Psoas muscle (tissue), 8 donors: ENCODE measurements around the gene CHST8. TPM values are rescaled to one million over a fixed set of nuclear protein-coding genes. Genes with fewer than 3 reads are reported as not detected.

Experiments used
- ATAC-seq, 4 donors: fragments of 200-7000 bp; cut with Tn5 transposase; one replicate each; pipeline ENCODE4 v1.9.1; 2020; ENCODE audit warnings: moderate library complexity in 3 of 4, mild to moderate bottlenecking in 2 of 4
- DNase-seq, 2 donors: peaks; one replicate each; pipeline ENCODE4 v3.0.0-alpha.2; 2020
- H3K27ac ChIP-seq: fragments of 200-600 bp; one replicate; pipeline ENCODE4 v1.8.0; 2022
- H3K27me3 ChIP-seq, 3 donors: fragments of 200-600 bp in 1 of 3; one replicate each; pipeline versions ENCODE4 v1.6.1 to v1.8.0; 2013 to 2022; ENCODE audit warnings: low read length in 2 of 3, mild to moderate bottlenecking in 2 of 3, moderate library complexity in 1 of 3; ENCODE audit not compliant: insufficient read depth in 3 of 3
- H3K36me3 ChIP-seq, 2 donors: fragments of 200-600 bp in 1 of 2; one replicate each; pipeline versions ENCODE4 v1.6.1 to v1.8.0; 2013 to 2022; ENCODE audit warnings: low read depth in 1 of 2, mild to moderate bottlenecking in 1 of 2, moderate library complexity in 1 of 2; ENCODE audit not compliant: insufficient read depth in 1 of 2
- H3K4me1 ChIP-seq: fragments of 200-600 bp; one replicate; pipeline ENCODE4 v1.8.0; 2022
- H3K4me3 ChIP-seq: fragments of 200-600 bp; one replicate; pipeline ENCODE4 v1.8.0; 2022; ENCODE audit warnings: mild to moderate bottlenecking
- H3K9me3 ChIP-seq: fragments of 200-600 bp; one replicate; pipeline ENCODE4 v1.8.0; 2022
- CTCF ChIP-seq: fragments of 200-600 bp; IDR thresholded peaks from one replicate; pipeline ENCODE4 v1.8.0; 2022; ENCODE audit warnings: antibody characterized with exemption
- WGBS, 3 donors: extraction: QIAGEN DNeasy Blood & Tissue Kit; methylation state at CpG; one replicate each; pipeline versions ENCODE4 v1.1.6 to v1.1.7; 2013; 5-methylcytosine and 5-hydroxymethylcytosine counted together
- intact Hi-C, 2 donors: fragments of 100-400 bp; cut with DNase I; formaldehyde crosslinking; loops; one replicate each; pipeline versions ENCODE4 v1.11.0 to v1.14.2; 2022
- polyA plus RNA-seq, 3 donors: library from polyadenylated mRNA; stranded (reverse); fragments of 200-250 nt; gene quantifications; one replicate each; pipeline ENCODE4 v1.2.3, GENCODE V29; 2013
- total RNA-seq, 4 donors: library from RNA; stranded (reverse); fragmentation: NEBNext Ultra II Directional in 2 of 4; extraction: Animal tissue kit (Norgen Biotek cat#: 25700) in 2 of 4; gene quantifications; one replicate each; pipeline versions ENCODE4 v1.2.1 to v1.2.4, GENCODE V29; 2021 to 2023
- donor health status: healthy with polysubstance abuse.
- donor health status: DM: no; HTN: no; CAD: no; lungs with moderate emphysema.
- donor health status: Bipolar disorder and iron deficiency.
- donor health status: healthy.
- donor health status: DM: yes; HTN: yes; CAD: no.
- donor health status: DM: no; HTN: no; CAD: no.
- donor health status: DM: no; HTN: no; CAD: no.
- donor health status: DM: yes; HTN: yes; CAD: no.

The CHST8 gene
- total and polyA plus RNA-seq, 7 donors, result 0.05 to 0.60 (median 0.23) TPM; not detected in 1

- no peak for TF ChIP-seq CTCF
- DNase-seq, result no peak
- WGBS, 3 donors, result 37 to 38% (median 38%) methylated on average over 14 of the region's 14 CpGs
- no peaks in the 10 kb centered on the region for H3K9me3 ChIP-seq
- H3K4me1 ChIP-seq, result no peaks in the 10 kb centered on the region
- intact Hi-C loops, result no loop called here
- ATAC-seq, result no peak
- H3K36me3 ChIP-seq, result no peaks in the 10 kb centered on the region
- no peak overlapping the region for H3K4me3 ChIP-seq
- no peak overlapping the region for H3K27ac ChIP-seq
- H3K27me3 ChIP-seq, result peaks cover 0 to 22% (median 2%) of the 10 kb centered on the region in 3 donors
Measured at GRCh38 chr19:33639035-33639681, 17.4 kb downstream of the CHST8 start.

- DNase-seq, result no peak
- 62 to 72% (median 65%) methylated on average over 9 of the region's 9 CpGs for WGBS, 3 donors
- Histone ChIP-seq H3K9me3 (no peaks in the 10 kb centered on the region), H3K4me3 (no peak overlapping the region), H3K36me3 (no peaks in the 10 kb centered on the region), H3K27me3 (peaks cover 0 to 19% (median 2%) of the 10 kb centered on the region in 3 donors), H3K4me1 (no peaks in the 10 kb centered on the region), H3K27ac (no peak overlapping the region)
- no peak for ATAC-seq
- TF ChIP-seq CTCF, result no peak
- intact Hi-C loops, result no loop called here
Measured at GRCh38 chr19:33640773-33641172, 19.0 kb downstream of the CHST8 start.

DNA sequence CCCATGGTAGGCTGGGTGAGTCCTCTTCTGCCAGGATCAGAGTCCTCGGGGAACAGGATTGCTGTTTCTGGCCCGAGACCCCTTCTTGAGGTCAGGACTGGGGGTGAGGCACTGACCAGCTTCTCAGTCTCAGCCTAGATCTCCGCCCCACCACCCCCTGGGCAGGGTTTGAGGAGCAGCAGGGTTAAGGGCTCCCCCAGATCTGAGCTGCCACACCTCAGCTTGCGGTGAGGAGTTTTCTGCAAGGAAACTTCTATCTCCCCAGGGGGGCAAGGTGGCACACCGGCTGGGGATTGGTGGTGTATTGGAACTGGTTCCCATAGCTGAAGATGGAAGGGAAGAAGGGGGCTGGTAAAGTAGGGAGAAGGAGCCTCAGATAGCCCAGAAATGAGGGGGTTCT lies 19.5 kb downstream of the CHST8 start:
- ATAC-seq (no peak), DNase-seq (no peak)
- WGBS, 3 donors, result 76 to 85% (median 85%) methylated on average over 5 of the region's 5 CpGs
- TF ChIP-seq CTCF, result no peak
- intact Hi-C loops, result no loop called here
- Histone ChIP-seq H3K27ac (no peak overlapping the region), H3K36me3 (no peaks in the 10 kb centered on the region), H3K27me3 (peaks cover 0 to 24% (median 2%) of the 10 kb centered on the region in 3 donors), H3K9me3 (no peaks in the 10 kb centered on the region), H3K4me3 (no peak overlapping the region), H3K4me1 (no peaks in the 10 kb centered on the region)

DNA sequence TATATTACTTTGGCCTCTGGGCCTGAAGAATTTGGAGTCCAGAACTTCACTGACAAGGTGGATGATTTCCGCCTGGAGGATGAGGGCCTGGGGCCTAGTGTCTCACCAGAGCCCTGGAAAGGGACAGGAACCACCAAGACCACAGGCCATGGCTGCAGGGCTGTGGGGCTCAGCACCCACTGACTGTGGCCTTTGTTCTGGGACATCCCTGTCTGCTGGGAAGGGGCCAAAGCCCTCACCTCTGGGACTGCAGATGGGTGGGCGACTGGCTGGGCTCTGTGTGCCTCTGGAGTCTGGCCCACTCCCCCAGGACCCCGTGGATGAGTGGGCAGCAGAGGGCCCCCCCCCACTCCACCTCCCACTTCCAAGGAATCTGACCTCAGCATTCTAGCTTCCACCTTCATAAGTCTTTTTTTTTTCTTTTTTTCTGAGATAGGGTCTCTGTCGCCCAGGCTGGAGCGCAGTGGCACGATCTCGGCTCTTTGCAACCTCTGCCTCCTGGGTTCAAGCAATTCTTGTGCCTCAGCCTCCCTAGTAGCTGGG lies 20.3 kb downstream of the CHST8 start:
- Histone ChIP-seq H3K36me3 (no peaks in the 10 kb centered on the region), H3K4me3 (no peak overlapping the region), H3K9me3 (no peaks in the 10 kb centered on the region), H3K4me1 (no peaks in the 10 kb centered on the region), H3K27me3 (peaks cover 0 to 25% (median 2%) of the 10 kb centered on the region in 3 donors), H3K27ac (no peak overlapping the region)
- WGBS, 3 donors, result 84 to 87% (median 86%) methylated on average over 6 to 7 of the region's 7 CpGs
- intact Hi-C loops, result no loop called here
- ATAC-seq (no peak), DNase-seq (no peak)
- no peak for TF ChIP-seq CTCF
